HFFc6 (cell line): ENCODE measurements around the gene MAGI1. TPM values are rescaled to one million over a fixed set of nuclear protein-coding genes. Genes with fewer than 3 reads are reported as not detected.
A peak's percentile ranks its signal among the peaks of the same experiment; 100 is the strongest.

Experiments
- DNase-seq: peaks from one replicate; pipeline ENCODE4 v3.0.0-alpha.2; 2018
- H3K27ac Mint-ChIP-seq: 2 replicates; pipeline ENCODE4 v1.8.0; 2020; ENCODE audit warnings: mild to moderate bottlenecking, mixed read lengths
- H3K27me3 Mint-ChIP-seq: 2 replicates; pipeline ENCODE4 v1.8.0; 2021; ENCODE audit warnings: mild to moderate bottlenecking, moderate library complexity, mixed read lengths; ENCODE audit not compliant: insufficient read depth
- H3K36me3 Mint-ChIP-seq: 2 replicates; pipeline ENCODE4 v1.8.0; 2021; ENCODE audit warnings: low read depth, mixed read lengths
- H3K4me1 Mint-ChIP-seq: 2 replicates; pipeline ENCODE4 v1.8.0; 2020; ENCODE audit warnings: low read depth, mixed read lengths
- H3K4me3 Mint-ChIP-seq: 2 replicates; pipeline ENCODE4 v1.8.0; 2020; ENCODE audit warnings: mild to moderate bottlenecking, moderate library complexity, mixed read lengths
- H3K9me3 Mint-ChIP-seq: 2 replicates; pipeline ENCODE4 v1.8.0; 2020; ENCODE audit warnings: mild to moderate bottlenecking, mixed read lengths
- total RNA-seq, 6 experiments: library from RNA; stranded (reverse); fragmentation: NEBNext Ultra II Directional; extraction: Animal tissue kit (Norgen Biotek cat#: 25700); gene quantifications; 2 replicates in 1 of 6; 3 replicates in 5 of 6; pipeline ENCODE4 v1.2.3, GENCODE V29; 2021
- TF ChIP-seq, protein P1 (sequence below): fragments of 200-600 bp; sonication (generic); IDR thresholded peaks from 2 replicates; pipeline ENCODE4 v1.5.0; 2021; ENCODE audit warnings: antibody characterized with exemption, mild to moderate bottlenecking

Gene MAGI1
- total RNA-seq, 6 experiments from 2014 or later, result 21.1 to 30.5 (median 22.4) TPM

DNA sequence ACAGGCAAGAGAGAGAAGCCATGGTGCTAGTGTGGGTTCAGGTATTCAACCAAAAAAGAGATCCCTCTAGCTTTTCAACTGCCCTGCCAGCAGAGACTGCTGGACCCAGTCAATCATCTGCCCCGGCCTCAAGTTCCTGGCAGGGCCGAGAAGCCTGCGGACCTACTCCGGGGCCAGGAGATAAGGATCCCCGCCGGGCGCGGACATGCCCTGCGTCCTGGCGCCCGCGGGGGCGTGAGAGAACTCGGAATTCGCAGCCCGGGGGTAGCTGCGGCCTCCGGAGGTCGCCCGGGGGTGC is 821 bp upstream of the MAGI1 start:
- no peak for DNase-seq
- H3K9me3 Mint-ChIP-seq, result no peaks in the 10 kb centered on the region
- H3K36me3 Mint-ChIP-seq, result peaks cover 17% of the 10 kb centered on the region
- peaks cover 65% of the 10 kb centered on the region for H3K4me1 Mint-ChIP-seq
- TF ChIP-seq, protein P1, sequence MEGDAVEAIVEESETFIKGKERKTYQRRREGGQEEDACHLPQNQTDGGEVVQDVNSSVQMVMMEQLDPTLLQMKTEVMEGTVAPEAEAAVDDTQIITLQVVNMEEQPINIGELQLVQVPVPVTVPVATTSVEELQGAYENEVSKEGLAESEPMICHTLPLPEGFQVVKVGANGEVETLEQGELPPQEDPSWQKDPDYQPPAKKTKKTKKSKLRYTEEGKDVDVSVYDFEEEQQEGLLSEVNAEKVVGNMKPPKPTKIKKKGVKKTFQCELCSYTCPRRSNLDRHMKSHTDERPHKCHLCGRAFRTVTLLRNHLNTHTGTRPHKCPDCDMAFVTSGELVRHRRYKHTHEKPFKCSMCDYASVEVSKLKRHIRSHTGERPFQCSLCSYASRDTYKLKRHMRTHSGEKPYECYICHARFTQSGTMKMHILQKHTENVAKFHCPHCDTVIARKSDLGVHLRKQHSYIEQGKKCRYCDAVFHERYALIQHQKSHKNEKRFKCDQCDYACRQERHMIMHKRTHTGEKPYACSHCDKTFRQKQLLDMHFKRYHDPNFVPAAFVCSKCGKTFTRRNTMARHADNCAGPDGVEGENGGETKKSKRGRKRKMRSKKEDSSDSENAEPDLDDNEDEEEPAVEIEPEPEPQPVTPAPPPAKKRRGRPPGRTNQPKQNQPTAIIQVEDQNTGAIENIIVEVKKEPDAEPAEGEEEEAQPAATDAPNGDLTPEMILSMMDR, result peak; percentile 13
- no peaks in the 10 kb centered on the region; the same call in 1 of the 2 replicates for H3K27me3 Mint-ChIP-seq
- peak overlapping the region; percentile 98 for H3K4me3 Mint-ChIP-seq
- peak overlapping the region; percentile 96 for H3K27ac Mint-ChIP-seq

DNA sequence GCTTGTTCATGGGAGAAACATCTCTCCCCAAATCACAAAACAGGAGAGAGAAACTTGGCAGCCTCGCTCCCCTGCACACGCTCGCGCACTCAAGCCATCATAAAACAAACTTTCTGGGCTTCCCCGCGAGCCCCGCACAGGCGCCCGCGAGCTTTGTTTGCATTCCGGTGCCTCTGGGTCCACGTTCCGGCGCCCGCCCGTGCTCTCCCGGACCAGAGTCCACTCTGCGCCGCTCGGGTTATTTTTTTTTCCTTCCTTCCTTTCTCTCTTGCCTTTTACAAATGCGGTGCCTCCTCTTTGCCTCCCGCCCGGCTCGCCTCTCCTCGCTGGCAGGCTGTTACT is 363 bp downstream of the MAGI1 start:
- no peaks in the 10 kb centered on the region; the same call in 1 of the 2 replicates for H3K27me3 Mint-ChIP-seq
- peak overlapping the region; percentile 98 for H3K4me3 Mint-ChIP-seq
- TF ChIP-seq, protein P1, result no peak
- H3K4me1 Mint-ChIP-seq, result peaks cover 75% of the 10 kb centered on the region
- H3K36me3 Mint-ChIP-seq, result peaks cover 21% of the 10 kb centered on the region
- H3K27ac Mint-ChIP-seq, result peak overlapping the region; percentile 96
- no peaks in the 10 kb centered on the region for H3K9me3 Mint-ChIP-seq
- no peak for DNase-seq

DNA sequence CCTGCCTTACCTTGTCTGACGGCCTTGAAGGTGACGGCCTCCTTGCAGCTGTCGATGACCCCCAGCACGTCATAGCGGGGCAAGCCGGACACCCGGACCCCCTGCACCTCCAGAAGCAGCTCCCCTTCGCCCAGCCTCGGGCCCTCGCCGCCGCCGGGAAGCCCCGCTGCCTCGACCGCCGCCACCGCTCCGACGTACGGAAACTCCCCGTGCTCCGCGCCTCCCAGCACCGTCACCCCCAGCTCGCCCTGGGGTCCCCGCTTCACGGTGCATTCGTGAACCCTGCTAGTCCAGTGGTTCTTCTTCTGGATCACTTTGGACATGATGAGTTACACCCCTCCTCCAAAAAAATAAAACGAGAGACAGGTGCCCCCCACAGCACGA is 740 bp downstream of the MAGI1 start:
- Mint-ChIP-seq H3K27ac (peak overlapping the region; percentile 96), H3K27me3 (no peaks in the 10 kb centered on the region; the same call in 1 of the 2 replicates), H3K4me1 (peaks cover 75% of the 10 kb centered on the region), H3K9me3 (no peaks in the 10 kb centered on the region), H3K36me3 (peaks cover 21% of the 10 kb centered on the region), H3K4me3 (peak overlapping the region; percentile 98)
- TF ChIP-seq, protein P1, result no peak
- DNase-seq, result no peak

DNA sequence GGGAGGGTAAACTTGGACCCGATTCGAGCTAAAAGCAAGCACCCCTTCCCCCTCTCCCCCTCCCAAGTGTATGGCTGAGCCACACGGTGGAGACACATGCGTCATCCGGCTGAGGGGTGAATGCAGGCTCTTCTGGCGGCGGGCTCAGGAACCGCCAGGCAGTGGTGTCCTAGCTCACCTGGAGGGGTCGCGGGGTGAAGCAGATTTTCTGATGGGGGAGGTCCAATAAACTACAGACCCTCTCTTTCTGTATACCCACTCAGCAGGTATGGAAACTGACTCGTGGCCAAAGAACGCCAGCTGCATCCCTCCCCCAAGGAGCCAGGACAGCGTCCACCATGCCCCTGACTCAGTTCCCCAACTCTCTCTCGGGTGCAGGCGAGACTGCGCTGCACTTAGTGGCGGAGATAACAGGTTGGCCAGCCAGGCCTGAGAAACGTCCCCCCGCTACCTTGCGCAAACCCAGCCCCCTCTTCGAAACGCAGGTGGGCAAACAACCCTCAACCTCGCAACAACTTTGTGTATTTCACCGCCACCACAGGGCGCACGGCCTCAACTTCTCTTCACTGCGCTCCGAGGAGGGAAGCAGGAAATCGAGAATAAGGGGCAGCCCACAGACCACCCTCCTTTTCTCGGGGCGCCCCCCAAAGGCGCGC is 1.3 kb downstream of the MAGI1 start:
- DNase-seq, result no peak
- peak overlapping the region; percentile 98 for H3K4me3 Mint-ChIP-seq
- H3K27me3 Mint-ChIP-seq, result no peaks in the 10 kb centered on the region; the same call in 1 of the 2 replicates
- H3K9me3 Mint-ChIP-seq, result no peaks in the 10 kb centered on the region
- H3K27ac Mint-ChIP-seq, result peak overlapping the region; percentile 96
- H3K4me1 Mint-ChIP-seq, result peaks cover 71% of the 10 kb centered on the region
- TF ChIP-seq, protein P1, result peak; percentile 51
- peaks cover 21% of the 10 kb centered on the region for H3K36me3 Mint-ChIP-seq

DNA sequence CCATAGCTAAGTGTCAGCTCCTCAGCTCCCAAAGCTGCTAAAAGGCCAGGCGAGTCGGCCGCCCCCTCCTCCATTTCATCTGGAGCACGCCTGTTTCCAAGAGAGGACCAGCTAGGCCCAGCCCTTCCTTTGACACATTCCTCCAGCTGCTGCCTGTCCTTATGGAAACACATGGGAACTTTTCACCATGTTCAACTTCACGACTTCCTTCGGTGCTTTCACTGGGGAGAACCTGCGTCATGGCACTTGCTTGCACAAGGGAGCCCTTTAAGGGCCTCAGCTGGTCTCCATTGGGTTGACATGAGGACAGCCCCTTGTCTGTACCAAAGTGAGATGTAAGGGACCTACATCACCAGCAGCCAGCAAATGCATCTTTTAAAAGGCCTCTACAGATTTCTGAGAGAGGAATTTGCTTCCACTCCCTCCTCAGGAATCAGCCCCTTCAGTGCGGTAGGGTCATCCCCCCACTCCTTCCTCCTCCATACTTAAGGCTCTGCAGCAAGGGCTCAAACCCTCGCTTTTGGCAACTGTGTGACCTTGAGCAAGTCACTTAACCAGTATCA is 2.1 kb downstream of the MAGI1 start:
- DNase-seq, result no peak
- peaks cover 67% of the 10 kb centered on the region for H3K4me1 Mint-ChIP-seq
- H3K4me3 Mint-ChIP-seq, result peak overlapping the region; percentile 98
- H3K9me3 Mint-ChIP-seq, result no peaks in the 10 kb centered on the region
- H3K27ac Mint-ChIP-seq, result peak overlapping the region; percentile 96
- H3K27me3 Mint-ChIP-seq, result no peaks in the 10 kb centered on the region; the same call in 1 of the 2 replicates
- TF ChIP-seq, protein P1, result no peak
- peaks cover 23% of the 10 kb centered on the region for H3K36me3 Mint-ChIP-seq
